Hypothalamus (tissue), 51 donors: ENCODE data around the gene GNG14.
"Not testable (repeated sequence)": the region's sequence is repeated elsewhere in the genome, so short reads cannot be mapped to it uniquely, and the experiment has no call there.

ENCODE experiments used
- DNase-seq, 51 donors: peaks; one replicate each; lab custom pipeline; 2025; lab: John Stamatoyannopoulos, UW

GNG14 gene

DNA sequence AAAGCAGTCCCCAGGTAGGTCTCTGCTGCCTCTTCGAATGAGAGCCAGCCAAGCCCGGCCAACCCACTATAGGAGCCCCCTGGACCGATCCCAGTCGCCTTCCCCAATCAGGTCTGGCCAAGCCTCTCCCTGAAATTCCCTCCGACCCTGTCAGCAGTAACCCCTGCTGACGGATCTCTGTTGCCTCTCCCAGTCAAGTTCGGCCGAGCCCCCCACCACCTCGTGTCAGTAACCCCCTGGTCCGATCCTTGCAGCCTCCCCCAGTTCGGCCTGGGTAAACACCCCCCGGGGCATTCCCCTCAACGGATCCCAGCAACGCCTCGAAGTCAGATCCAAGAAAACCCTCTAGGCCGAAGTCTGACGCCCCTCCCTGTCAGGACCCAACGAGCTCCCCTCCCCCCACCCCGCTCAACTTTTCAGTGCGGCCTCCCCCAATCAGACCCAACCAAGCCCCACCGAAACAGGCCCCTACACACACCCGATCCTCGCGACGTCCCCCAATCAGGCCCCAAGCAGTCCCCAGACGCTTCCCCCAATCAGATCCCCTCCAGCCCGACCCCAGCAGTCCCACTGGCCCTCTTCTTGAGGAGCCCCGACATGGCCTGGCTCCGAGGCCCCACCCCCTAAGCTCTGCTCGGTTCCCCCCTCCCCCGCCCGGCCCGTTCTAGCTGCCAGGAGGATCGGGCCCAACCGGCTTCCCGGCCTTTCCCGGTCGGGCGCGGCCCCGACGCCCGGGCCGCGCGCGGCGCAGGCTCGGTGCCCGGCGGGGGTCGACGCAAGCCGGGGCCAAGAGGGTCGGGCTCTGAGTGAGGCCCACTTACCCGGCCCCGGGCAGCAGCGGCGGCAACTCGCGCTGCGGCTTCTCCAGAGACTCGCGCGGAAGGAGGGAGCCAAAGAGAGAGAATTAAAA, 34.1 kb downstream of the GNG14 start:
- DNase-seq, result peak in 43 of 51 donors; percentile 4 to 76 (median 58)

DNA sequence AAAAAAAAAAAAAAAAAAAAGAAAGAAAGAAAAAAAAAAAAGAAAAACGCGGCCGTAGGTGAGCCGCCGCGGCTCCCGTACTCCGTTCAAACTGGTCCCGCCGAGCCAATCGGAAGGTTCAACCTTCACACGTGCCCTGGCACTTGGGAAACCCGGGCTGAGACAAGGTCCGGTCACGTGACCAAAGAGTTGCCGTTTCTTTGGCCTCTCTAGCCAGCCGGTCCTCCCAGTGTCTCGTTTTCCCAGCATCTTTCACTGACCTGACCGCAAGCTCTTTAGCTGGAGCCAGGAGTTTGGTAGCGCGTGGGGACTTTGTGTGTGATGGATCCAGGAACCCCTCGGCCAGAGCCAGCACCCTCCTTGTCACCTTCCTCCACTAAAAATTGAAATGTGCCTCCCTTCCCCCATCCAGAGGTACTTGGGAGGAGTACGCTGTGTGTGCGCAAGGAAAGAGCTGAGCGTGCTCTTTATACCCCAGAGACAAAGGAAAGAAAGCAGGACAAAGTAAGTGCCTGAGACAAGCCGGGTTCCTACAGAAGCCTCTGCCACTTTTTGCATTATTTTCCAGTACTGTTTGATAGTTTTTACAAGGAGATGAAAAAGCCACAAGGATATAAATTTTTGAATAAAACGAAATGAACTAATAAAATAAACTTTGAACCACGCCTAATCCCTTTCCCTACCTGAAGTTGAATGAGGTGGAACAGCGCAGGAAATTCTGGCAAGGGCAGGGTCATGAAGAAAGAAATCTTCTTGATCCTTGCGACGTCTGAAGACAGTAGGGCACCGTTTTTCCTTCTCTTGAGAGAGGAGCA, 35.0 kb downstream of the GNG14 start:
- peak; percentile 56 to 98 (median 94) for DNase-seq

DNA sequence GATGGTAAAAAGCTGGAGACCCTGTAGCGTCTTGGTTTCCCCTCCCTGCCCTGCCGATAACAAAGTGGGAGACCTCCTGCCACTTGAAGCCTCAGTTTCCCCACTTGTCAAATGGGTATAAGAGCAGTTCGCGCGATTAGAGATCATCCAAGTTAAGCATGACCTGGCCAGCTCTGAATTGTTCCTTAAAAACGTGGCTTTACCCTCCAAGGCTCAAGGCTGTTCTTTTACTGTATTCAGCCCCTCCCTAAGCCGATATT, 35.5 kb downstream of the GNG14 start:
- no peak for DNase-seq

DNA sequence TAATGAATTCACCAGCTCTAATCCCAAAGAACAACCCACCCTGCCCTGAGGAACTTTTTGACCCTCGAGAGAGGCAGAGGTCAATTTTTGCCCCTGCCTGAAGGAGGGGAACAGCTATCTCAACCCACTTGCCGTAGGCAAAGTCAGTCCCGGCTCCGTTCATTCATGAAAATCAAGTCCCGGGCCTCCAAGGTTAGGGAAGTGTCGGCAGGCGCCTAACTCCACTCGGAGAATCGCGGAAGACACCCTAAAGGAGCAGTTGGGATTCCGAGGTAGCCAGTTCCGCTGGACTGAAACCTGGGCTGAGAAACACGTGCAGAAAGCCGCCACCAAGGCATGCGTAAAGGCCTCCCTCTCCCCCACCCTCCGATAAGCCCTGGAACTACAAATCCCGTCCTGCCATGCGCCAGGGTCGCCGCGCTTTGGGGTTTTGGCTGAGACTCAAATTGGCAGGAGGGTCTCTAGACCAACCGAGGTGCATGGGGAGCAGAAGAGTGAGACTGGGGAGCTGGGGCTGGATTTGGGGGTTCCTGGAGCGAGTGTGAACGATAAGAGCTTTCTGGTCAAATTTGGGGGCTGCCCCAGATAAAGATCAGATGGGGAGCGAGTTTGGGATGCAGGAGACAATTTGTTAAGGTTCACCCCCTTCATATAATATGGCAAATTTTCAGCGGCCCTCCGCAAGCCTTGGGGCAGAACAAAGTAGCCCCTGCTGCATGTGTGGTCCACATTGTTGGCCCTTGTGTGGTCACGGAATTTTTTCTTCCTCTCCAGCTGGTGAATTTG, 36.0 kb downstream of the GNG14 start, which contains the start of gene TNPO2:
Gene TNPO2, minus strand, starts transcription at position 292 of the 786 bp plus-strand sequence. CDS start 2,955 bp downstream, outside the sequence.
- peak in 45 of 51 donors; percentile 6 to 74 (median 40) for DNase-seq

DNA sequence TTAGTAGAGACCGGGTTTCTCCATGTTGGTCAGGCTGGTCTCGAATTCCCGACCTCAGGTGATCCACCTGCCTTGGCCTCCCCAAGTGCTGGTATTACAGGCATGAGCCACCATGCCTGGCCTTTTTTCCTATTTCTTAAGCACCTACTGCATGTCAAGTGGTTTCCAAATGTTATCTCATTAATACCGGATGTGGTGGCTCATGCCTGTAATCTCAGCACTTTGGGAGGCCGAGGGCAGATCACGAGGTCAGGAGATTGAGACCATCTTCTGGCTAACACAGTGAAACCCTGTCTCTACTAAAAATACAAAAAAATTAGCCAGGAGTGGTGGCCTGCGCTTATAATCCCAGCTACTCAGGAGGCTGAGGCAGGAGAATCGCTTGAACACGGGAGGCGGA, 37.8 kb downstream of the GNG14 start:
- DNase-seq, result not testable (repeated sequence)

DNA sequence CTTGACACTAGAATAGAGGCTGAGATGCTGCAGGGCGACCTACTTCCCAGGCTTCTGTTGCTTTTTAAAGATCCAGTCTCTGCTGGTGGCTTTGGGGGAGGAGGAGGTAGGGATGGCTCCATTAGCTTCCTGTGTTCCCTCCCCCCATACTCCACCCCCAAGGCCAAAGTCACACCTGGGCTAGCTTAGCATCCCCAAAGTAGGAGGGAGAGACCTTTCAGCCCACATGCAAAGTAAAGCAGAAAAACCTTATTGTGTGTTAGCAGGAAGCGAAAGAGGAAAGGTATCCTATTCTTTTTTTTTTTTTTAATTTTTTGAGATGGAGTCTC, 39.2 kb downstream of the GNG14 start:
- DNase-seq, result no peak

DNA sequence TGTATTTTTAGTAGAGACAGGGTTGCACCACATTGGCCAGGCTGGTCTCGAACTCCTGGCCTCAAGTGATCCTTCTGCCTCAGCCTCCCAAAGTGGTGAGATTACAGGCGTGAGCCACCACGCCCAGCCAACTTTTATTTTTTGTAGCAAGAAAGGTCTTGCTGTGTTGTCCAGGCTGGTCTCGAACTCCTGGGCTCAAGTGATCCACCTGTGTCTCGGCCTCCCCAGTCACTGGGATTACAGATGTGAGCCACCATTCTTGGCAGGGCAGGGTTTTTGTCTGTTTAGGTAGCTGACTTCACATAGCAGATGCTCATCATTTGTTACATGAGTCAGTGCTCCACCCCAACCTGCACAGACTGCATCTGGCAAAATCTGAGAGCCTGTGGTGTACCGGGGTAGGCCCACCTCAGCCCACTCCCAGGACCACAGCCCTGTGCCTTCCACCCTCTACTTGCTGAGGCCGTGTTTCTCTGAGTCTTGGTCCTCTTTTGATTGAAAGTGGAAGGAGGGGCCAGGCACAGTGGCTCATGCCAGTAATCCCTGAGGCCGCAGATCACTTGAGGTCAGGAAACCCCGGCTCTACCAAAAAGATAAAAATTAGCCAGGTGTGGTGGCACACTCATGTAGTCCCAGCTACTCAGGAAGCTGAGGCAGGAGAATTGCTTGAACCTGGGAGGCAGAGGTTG, 40.1 kb downstream of the GNG14 start:
- DNase-seq, result no peak

DNA sequence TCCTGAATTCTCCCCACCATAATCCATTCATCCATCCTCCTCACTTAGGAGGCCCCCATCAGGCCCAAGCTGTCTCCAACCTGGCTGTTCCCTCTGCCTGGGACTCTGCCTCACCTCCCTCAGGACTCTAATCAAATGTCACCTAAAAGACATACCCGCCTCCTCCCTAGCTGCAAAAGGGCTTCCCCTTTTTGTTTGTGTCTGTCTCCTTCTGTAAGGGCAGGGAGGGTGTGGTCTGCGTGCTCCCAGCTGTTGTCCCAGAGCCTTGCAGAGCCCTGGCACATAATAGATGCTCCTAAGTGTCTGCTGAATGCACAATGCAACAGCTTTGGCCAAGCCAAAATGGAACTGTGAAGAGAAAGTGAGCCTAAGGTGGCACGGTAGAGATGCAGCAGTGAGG, 42.3 kb downstream of the GNG14 start:
- DNase-seq, result no peak

DNA sequence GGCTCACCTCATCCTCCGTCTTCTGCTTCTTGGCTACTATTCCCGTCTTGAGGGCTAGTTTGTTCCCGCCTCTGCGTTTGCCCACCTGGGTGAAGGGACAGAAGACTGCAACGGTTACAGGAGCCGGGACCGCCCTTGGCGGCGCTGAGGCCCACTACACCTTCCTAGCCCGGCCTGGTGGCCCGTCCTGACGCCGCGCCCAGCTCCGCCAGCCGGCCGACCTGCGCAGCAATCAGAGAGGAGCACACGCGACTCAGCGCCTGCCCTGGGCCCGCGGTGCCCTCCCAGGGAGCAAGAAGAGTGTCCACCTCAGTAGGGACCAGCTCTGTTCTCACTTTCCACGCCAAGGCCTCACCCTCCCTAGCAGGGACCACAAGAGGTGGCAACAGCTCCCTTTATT, 43.5 kb downstream of the GNG14 start:
- no peak for DNase-seq

DNA sequence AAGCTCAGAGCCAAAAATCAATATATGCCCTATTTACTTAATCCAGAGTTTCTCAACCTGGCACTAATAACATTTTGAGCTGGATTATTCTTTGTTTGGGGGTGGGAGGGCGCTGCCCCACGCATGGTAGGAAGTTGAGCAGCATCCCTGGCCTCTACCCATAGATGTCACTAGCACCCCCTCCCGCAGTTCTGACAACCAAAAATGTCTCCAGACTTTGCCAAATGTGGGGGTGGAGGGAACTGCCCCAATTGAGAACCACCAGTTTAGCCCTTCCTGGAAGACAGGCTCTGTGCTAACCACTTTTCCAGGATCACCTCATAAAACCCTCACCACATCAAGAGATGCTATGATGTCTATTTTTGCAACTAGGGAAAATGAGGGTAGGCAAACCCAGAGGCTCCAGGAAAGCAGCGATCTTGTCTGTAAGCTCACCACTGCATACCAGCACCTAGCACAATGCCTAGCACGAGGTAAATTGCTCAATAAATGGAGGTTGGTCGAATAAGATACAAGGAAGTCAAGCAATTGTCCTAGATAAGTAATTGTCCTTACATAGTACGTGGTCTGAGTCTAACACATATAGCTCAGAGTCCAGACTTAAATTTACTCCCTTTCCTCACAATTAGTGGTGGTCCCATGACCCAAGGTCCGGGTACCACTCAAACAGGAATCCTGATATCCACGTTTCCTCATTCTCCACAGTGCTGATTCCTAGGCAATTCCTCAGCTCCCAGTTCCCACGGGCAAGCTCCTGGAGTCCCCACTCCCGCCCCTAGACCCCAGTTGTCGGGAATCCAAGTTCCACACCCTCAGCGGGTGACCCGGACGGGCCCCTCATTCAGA, 45.8 kb downstream of the GNG14 start:
- peak in 3 of 51 donors; percentile 2 to 43 (median 3) for DNase-seq

DNA sequence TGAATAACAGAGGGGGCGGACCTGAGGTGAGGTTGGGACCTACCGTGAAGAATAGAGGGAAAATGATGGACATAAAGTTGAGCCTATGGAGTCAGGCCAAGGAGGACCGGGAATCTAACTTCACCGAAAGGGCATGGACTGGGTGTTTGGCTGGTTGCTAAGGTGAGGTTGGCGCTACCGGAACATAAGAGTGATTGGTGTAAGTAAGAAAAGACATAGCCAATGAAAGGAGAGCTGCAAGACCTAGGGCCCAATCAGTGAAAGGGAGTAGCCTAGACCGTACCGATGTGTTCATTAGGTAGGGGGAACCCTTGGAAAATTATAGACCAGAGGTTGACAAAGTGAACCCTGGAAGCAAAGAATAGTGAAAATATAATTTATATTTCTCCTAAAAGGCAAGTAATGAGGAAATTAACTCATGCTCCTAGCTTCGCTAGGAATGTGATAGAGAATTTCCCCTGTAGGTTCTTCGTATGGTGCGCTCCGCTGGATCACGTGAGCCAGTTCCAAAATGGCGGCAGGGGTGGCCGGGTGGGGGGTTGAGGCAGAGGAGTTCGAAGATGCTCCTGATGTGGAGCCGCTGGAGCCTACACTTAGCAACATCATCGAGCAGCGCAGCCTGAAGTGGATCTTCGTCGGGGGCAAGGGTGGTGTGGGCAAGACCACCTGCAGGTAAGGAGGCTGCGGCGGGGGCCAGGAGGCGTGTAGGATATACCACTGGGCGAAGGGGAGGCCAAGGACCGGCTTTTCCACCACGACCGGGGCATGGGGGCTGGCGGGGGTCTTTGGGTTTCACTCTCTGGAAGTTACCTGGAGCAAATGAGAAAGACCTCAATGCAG, 49.4 kb downstream of the GNG14 start, which contains the start of gene GET3:
Gene GET3, plus strand, starts transcription at position 503 of the 840 bp plus-strand sequence. Its CDS starts 9 bp downstream, at position 512.
- peak in 50 of 51 donors; percentile 31 to 96 (median 84) for DNase-seq

DNA sequence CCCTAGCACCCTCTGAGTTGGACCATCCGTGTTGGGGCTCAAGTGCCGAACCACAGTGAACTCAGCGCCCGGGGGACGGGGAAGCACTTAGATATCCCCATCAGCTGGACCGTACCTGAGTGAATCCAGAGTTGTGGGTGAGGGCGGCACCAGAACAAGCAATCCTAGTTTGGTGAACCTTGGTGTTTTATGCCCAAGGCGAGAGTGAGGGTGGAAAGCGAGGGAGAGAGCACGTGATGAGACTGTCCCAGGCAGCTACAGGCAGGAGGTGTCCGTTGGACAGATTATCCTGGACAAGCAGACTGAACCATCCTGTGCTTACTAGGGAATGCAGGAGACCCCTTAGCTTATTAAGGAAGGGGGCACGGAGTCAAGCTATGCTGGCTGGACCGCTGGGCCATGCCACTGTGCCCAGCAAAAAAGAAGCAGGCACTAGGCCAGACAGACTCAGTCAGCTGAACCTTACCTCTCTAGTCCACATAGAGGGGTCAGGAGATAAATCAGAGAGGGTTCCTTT, 50.1 kb downstream of the GNG14 start:
- no peak for DNase-seq
